HG03064 (cell line): ENCODE results near the gene TMUB2.
"Not testable (repeated sequence)": the region's sequence is repeated elsewhere in the genome, so short reads cannot be mapped to it uniquely, and the experiment has no call there.

Experiments
- ATAC-seq: cut with Tn5 transposase; IDR thresholded peaks from one replicate; pipeline ENCODE4 v1.9.1; 2021; ENCODE audit warnings: low read depth; ENCODE audit not compliant: unreplicated experiment

Gene TMUB2

GRCh38 chr17:44186307-44187130 lies at the start of gene TMUB2:
TMUB2 (plus strand) TSS chr17:44186972; CDS start chr17:44187709, 737 bp downstream.
- peak; percentile 77 for ATAC-seq

GRCh38 chr17:44137891-44138709 lies 48.7 kb upstream of the TMUB2 start:
- no peak for ATAC-seq

GRCh38 chr17:44143921-44144320 lies 42.9 kb upstream of the TMUB2 start:
- ATAC-seq, result not testable (repeated sequence)

- no peak for ATAC-seq
Observed at GRCh38 chr17:44144966-44145739, 41.6 kb upstream of the TMUB2 start.

- no peak for ATAC-seq
Observed at GRCh38 chr17:44146375-44147346, 40.1 kb upstream of the TMUB2 start.

- ATAC-seq, result no peak
Observed at GRCh38 chr17:44147812-44148211, 39.0 kb upstream of the TMUB2 start.

GRCh38 chr17:44149066-44149465 lies 37.7 kb upstream of the TMUB2 start:
- not testable (repeated sequence) for ATAC-seq

- ATAC-seq, result no peak
Observed at GRCh38 chr17:44149750-44150329, 36.9 kb upstream of the TMUB2 start.

- no peak for ATAC-seq
Observed at GRCh38 chr17:44152875-44153274, 33.9 kb upstream of the TMUB2 start.

- no peak for ATAC-seq
Observed at GRCh38 chr17:44155488-44155887, 31.3 kb upstream of the TMUB2 start.

GRCh38 chr17:44159519-44160210 lies 27.1 kb upstream of the TMUB2 start:
- ATAC-seq, result no peak

- ATAC-seq, result no peak
Observed at GRCh38 chr17:44164476-44164875, 22.3 kb upstream of the TMUB2 start.

GRCh38 chr17:44167181-44167861 lies 19.5 kb upstream of the TMUB2 start:
- no peak for ATAC-seq

- ATAC-seq, result no peak
Observed at GRCh38 chr17:44170135-44170498, 16.7 kb upstream of the TMUB2 start.

GRCh38 chr17:44170499-44171201 lies 16.1 kb upstream of the TMUB2 start, which contains the start of gene ASB16:
ASB16 (plus strand) TSS chr17:44170704; CDS start chr17:44170790, 86 bp downstream.
- ATAC-seq, result no peak

GRCh38 chr17:44171931-44172455 lies 14.8 kb upstream of the TMUB2 start:
- no peak for ATAC-seq

GRCh38 chr17:44174427-44174826 lies 12.3 kb upstream of the TMUB2 start:
- no peak for ATAC-seq
